OCI-LY3 (cell line): ENCODE data around the gene PCBP3.
A peak's percentile ranks its signal among the peaks of the same experiment; 100 is the strongest.

Experiments
- H2AFZ ChIP-seq: fragments of 200-600, 300-600 bp; shearing (Covaris generic); 2 replicates; pipeline ENCODE4 v1.6.0; 2014; ENCODE audit warnings: antibody characterized with exemption, low read depth, low read length
- H3K27ac ChIP-seq: fragments of 200-600, 300-600 bp; sonication (generic); 2 replicates; pipeline ENCODE4 v1.5.1; 2014; ENCODE audit warnings: mild to moderate bottlenecking, low read length, moderate library complexity, mixed read lengths
- H3K27me3 ChIP-seq: fragments of 200-600, 300-600 bp; sonication (generic); 2 replicates; pipeline ENCODE4 v1.6.1; 2014; ENCODE audit warnings: low read depth, low read length, mixed read lengths
- H3K36me3 ChIP-seq: fragments of 200-600, 300-600 bp; sonication (generic); replicated peaks from 2 replicates; pipeline ENCODE3; 2014; ENCODE audit warnings: low read depth, low read length, mixed read lengths
- H3K4me1 ChIP-seq: fragments of 300-600, 200-600 bp; sonication (generic); 2 replicates; pipeline ENCODE4 v1.6.1; 2014; ENCODE audit warnings: low read length, mixed read lengths
- H3K4me2 ChIP-seq: fragments of 200-600, 300-600 bp; sonication (generic); 2 replicates; pipeline ENCODE4 v1.6.1; 2014; ENCODE audit warnings: low read length, mixed read lengths
- H3K4me3 ChIP-seq: fragments of 300-600, 200-600 bp; sonication (generic); 2 replicates; pipeline ENCODE4 v1.5.1; 2014; ENCODE audit warnings: antibody characterized with exemption, mild to moderate bottlenecking, low read length, moderate library complexity
- H3K79me2 ChIP-seq: fragments of 300-600, 200-600 bp; shearing (Covaris generic); 2 replicates; pipeline ENCODE4 v1.6.1; 2014; ENCODE audit warnings: mild to moderate bottlenecking, low read length, mixed read lengths
- H3K9ac ChIP-seq: fragments of 300-600, 200-600 bp; shearing (Covaris generic); 2 replicates; pipeline ENCODE4 v1.6.0; 2014; ENCODE audit warnings: mild to moderate bottlenecking, low read length, moderate library complexity
- H3K9me3 ChIP-seq: fragments of 200-600, 300-600 bp; shearing (Covaris generic); 2 replicates; pipeline ENCODE4 v1.6.1; 2014; ENCODE audit warnings: low read length, mixed read lengths; ENCODE audit not compliant: insufficient read depth
- H4K20me1 ChIP-seq: fragments of 200-600, 300-600 bp; sonication (generic); 2 replicates; pipeline ENCODE4 v1.6.1; 2016; ENCODE audit warnings: low read length, mixed read lengths; ENCODE audit not compliant: insufficient read depth
- EZH2phosphoT487 ChIP-seq: fragments of 200-600 bp; shearing (Covaris generic); IDR thresholded peaks from 2 replicates; pipeline ENCODE4 v1.6.1; 2018; ENCODE audit warnings: antibody characterized with exemption, mixed run types, low read depth
- TF ChIP-seq, protein P1 (sequence below): fragments of 200-600, 300-600 bp; sonication (generic); IDR thresholded peaks from 2 replicates; pipeline ENCODE4 v1.5.1; 2014; ENCODE audit warnings: antibody characterized with exemption, low read length, low read depth

Gene PCBP3

GRCh38 chr21:45964649-45965048 is 321.1 kb downstream of the PCBP3 start:
- no peaks in the 10 kb centered on the region for H3K79me2 ChIP-seq
- TF ChIP-seq EZH2phosphoT487: no peak
- TF ChIP-seq, protein P1, sequence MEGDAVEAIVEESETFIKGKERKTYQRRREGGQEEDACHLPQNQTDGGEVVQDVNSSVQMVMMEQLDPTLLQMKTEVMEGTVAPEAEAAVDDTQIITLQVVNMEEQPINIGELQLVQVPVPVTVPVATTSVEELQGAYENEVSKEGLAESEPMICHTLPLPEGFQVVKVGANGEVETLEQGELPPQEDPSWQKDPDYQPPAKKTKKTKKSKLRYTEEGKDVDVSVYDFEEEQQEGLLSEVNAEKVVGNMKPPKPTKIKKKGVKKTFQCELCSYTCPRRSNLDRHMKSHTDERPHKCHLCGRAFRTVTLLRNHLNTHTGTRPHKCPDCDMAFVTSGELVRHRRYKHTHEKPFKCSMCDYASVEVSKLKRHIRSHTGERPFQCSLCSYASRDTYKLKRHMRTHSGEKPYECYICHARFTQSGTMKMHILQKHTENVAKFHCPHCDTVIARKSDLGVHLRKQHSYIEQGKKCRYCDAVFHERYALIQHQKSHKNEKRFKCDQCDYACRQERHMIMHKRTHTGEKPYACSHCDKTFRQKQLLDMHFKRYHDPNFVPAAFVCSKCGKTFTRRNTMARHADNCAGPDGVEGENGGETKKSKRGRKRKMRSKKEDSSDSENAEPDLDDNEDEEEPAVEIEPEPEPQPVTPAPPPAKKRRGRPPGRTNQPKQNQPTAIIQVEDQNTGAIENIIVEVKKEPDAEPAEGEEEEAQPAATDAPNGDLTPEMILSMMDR: no peak
- no peak overlapping the region for H3K4me3 ChIP-seq
- H3K27me3 ChIP-seq: no peaks in the 10 kb centered on the region
- no peak overlapping the region for H3K27ac ChIP-seq
- no peaks in the 10 kb centered on the region for H3K9me3 ChIP-seq
- H3K9ac ChIP-seq: no peak overlapping the region
- H4K20me1 ChIP-seq: no peaks in the 10 kb centered on the region
- no peak overlapping the region for H2AFZ ChIP-seq
- H3K4me1 ChIP-seq: no peaks in the 10 kb centered on the region
- no peak overlapping the region for H3K4me2 ChIP-seq
- no peaks in the 10 kb centered on the region for H3K36me3 ChIP-seq

GRCh38 chr21:45965084-45965809 is 321.7 kb downstream of the PCBP3 start:
- TF ChIP-seq, protein P1: no peak
- no peak for TF ChIP-seq EZH2phosphoT487
- H2AFZ ChIP-seq: no peak overlapping the region
- no peaks in the 10 kb centered on the region for H3K27me3 ChIP-seq
- no peak overlapping the region for H3K4me2 ChIP-seq
- H3K27ac ChIP-seq: no peak overlapping the region
- no peaks in the 10 kb centered on the region for H3K4me1 ChIP-seq
- no peaks in the 10 kb centered on the region for H4K20me1 ChIP-seq
- H3K9me3 ChIP-seq: no peaks in the 10 kb centered on the region
- no peaks in the 10 kb centered on the region for H3K36me3 ChIP-seq
- H3K9ac ChIP-seq: no peak overlapping the region
- H3K4me3 ChIP-seq: no peak overlapping the region
- H3K79me2 ChIP-seq: no peaks in the 10 kb centered on the region

- no peaks in the 10 kb centered on the region for H3K4me1 ChIP-seq
- no peak overlapping the region for H3K27ac ChIP-seq
- no peak overlapping the region for H3K9ac ChIP-seq
- H3K4me3 ChIP-seq: no peak overlapping the region
- H3K9me3 ChIP-seq: no peaks in the 10 kb centered on the region
- no peak overlapping the region for H3K4me2 ChIP-seq
- no peaks in the 10 kb centered on the region for H3K36me3 ChIP-seq
- no peak overlapping the region for H2AFZ ChIP-seq
- no peaks in the 10 kb centered on the region for H3K79me2 ChIP-seq
- no peaks in the 10 kb centered on the region for H4K20me1 ChIP-seq
- TF ChIP-seq, protein P1: no peak
- H3K27me3 ChIP-seq: no peaks in the 10 kb centered on the region
Measured at GRCh38 chr21:45966791-45967394, 323.4 kb downstream of the PCBP3 start.

- no peak overlapping the region for H3K27ac ChIP-seq
- no peaks in the 10 kb centered on the region for H3K9me3 ChIP-seq
- H3K4me2 ChIP-seq: 0 out of 2 replicates have a peak overlapping the region, but pooled peaks have one; percentile 20
- no peak overlapping the region for H3K4me3 ChIP-seq
- no peaks in the 10 kb centered on the region for H3K27me3 ChIP-seq
- H2AFZ ChIP-seq: no peak overlapping the region
- H3K79me2 ChIP-seq: no peaks in the 10 kb centered on the region
- no peaks in the 10 kb centered on the region for H4K20me1 ChIP-seq
- no peak overlapping the region for H3K9ac ChIP-seq
- TF ChIP-seq EZH2phosphoT487: no peak
- TF ChIP-seq, protein P1: no peak
- H3K36me3 ChIP-seq: no peaks in the 10 kb centered on the region
- no peaks in the 10 kb centered on the region for H3K4me1 ChIP-seq
Measured at GRCh38 chr21:45969921-45970673, 326.6 kb downstream of the PCBP3 start.
